ENCODE data around the gene RSPH6A.

- TF ChIP-seq, protein P1, sequence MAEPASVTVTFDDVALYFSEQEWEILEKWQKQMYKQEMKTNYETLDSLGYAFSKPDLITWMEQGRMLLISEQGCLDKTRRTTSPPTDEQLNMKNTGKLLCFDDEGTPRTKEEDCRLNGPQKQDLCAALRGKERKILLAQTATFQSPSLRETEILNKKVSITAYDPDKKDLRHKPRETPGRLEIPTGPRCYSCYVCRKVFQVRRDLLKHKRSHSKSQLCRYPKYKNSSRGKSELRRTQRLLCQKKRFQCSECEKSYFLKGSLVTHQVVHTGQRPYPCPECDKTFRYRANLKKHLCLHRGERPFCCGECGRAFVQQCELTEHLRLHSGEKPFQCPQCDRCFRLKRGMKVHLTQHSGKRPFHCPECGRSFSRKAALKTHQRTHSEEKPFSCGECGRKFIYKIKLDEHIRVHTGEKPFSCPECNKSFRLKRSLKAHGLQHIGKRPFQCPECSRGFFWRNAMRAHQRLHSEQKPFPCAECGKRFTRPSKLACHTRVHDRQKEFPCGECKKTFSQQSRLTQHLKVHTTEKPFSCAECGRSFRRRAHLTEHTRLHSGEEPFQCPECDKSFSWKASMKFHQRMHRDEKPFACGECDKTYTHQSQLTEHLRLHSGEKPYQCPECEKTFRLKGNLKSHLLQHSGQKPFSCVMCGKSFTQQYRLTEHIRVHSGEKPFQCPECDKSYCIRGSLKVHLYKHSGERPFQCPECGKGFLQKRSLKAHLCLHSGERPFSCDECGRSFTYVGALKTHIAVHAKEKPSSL (CRISPR knock-in tag; conservative IDR thresholded peaks at IDR 0.05), result no peak
- TF ChIP-seq, protein P2, sequence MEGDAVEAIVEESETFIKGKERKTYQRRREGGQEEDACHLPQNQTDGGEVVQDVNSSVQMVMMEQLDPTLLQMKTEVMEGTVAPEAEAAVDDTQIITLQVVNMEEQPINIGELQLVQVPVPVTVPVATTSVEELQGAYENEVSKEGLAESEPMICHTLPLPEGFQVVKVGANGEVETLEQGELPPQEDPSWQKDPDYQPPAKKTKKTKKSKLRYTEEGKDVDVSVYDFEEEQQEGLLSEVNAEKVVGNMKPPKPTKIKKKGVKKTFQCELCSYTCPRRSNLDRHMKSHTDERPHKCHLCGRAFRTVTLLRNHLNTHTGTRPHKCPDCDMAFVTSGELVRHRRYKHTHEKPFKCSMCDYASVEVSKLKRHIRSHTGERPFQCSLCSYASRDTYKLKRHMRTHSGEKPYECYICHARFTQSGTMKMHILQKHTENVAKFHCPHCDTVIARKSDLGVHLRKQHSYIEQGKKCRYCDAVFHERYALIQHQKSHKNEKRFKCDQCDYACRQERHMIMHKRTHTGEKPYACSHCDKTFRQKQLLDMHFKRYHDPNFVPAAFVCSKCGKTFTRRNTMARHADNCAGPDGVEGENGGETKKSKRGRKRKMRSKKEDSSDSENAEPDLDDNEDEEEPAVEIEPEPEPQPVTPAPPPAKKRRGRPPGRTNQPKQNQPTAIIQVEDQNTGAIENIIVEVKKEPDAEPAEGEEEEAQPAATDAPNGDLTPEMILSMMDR (IDR thresholded peaks at IDR 0.05), result no peak
Observed at GRCh38 chr19:45790942-45791341, 24.2 kb downstream of the RSPH6A start.

Measured in WTC11 (cell line).